K562 treated with DMSO at 1 percent for 24 hours (cell line): ENCODE measurements around the gene ZBTB8A. TPM values are rescaled to one million over a fixed set of nuclear protein-coding genes. Genes with fewer than 3 reads are reported as not detected.

Experiments
- total RNA-seq: library from RNA; unstranded; fragments of 300-600 nt; gene quantifications from 2 replicates; pipeline ENCODE4 v1.2.3, GENCODE V29; 2022; ENCODE audit warnings: low read depth; ENCODE audit not compliant: insufficient read depth

Gene ZBTB8A
- 0.09 TPM in 1 of 2 replicates, not detected in the other for total RNA-seq

GRCh38 chr1:32538887-32539583, at the start of gene ZBTB8A:
Gene ZBTB8A (plus strand): TSS chr1:32539427. CDS start chr1:32592932, 53,505 bp downstream.

GRCh38 chr1:32650248-32650751, 111.1 kb downstream of the ZBTB8A start, which contains the start of gene ZBTB8OS:
Gene ZBTB8OS (minus strand): TSS chr1:32650550. CDS start chr1:32650529, 21 bp downstream.

GRCh38 chr1:32650752-32651460, 111.7 kb downstream of the ZBTB8A start, which contains the start of gene RBBP4:
Gene RBBP4 (plus strand): TSS chr1:32651208. CDS start chr1:32651307, 99 bp downstream.

Other genes with a start within 250 kb of the ZBTB8A start
- gene HDAC1, start 247.3 kb upstream of the ZBTB8A start, total RNA-seq, result 201 and 222 TPM in 2 replicates
- 81.0 and 81.4 TPM in 2 replicates for gene MARCKSL1, start 203.2 kb upstream of the ZBTB8A start, total RNA-seq
- gene FAM229A, start 176.9 kb upstream of the ZBTB8A start, total RNA-seq, result 13.8 and 16.1 TPM in 2 replicates
- 1.3 and 1.4 TPM in 2 replicates for gene TSSK3, start 176.9 kb upstream of the ZBTB8A start, total RNA-seq
- 59.5 and 67.9 TPM in 2 replicates for gene BSDC1, start 145.0 kb upstream of the ZBTB8A start, total RNA-seq
- gene ZBTB8B, start 74.4 kb upstream of the ZBTB8A start, total RNA-seq, result not detected in 2 replicates
- gene ZBTB8OS, start 111.1 kb downstream of the ZBTB8A start, total RNA-seq, result 42.8 and 47.1 TPM in 2 replicates
- 189 and 217 TPM in 2 replicates for gene RBBP4, start 111.8 kb downstream of the ZBTB8A start, total RNA-seq
- gene SYNC, start 163.3 kb downstream of the ZBTB8A start, total RNA-seq, result 0.45 and 1.2 TPM in 2 replicates